Stomach (tissue), 8 donors: Measurements from ENCODE around the gene DNM1. TPM values are rescaled to one million over a fixed set of nuclear protein-coding genes. Genes with fewer than 3 reads are reported as not detected.

Experiments used
- polyA plus RNA-seq, 3 donors: library from polyadenylated mRNA; stranded (reverse); fragments of 200-250 nt; gene quantifications; one replicate each; pipeline ENCODE4 v1.2.3, GENCODE V29; 2013
- small RNA-seq, 4 donors: library from RNA; depleted of rRNA; stranded (forward); fragments of <200 nt; gene quantifications; one replicate each; pipeline ENCODE3, GENCODE V24; 2016
- total RNA-seq, 5 donors: library from RNA; depleted of rRNA; stranded (reverse); fragments of >200 nt; gene quantifications; one replicate each; pipeline versions ENCODE4 v1.1.0 to v1.2.3, GENCODE V29; 2014 to 2016
- donor health status: healthy with polysubstance abuse.
- donor health status: Bipolar disorder and iron deficiency.
- donor health status: healthy.

DNM1 gene
- total and polyA plus RNA-seq, 8 donors: 2.3 to 60.8 (median 20.8) TPM

Small RNA genes lying within 50 kb of the gene (small RNA-seq; reads per million reads assigned to genes)
- gene MIR199B (10.2 to 69.3 (median 22.5) reads per million in 4 donors), gene MIR3154 (0 to 0.31 (median 0.05) reads per million in 4 donors)

Other genes with a start within 250 kb of the DNM1 start
- 100 to 1,000 TPM in 2 of 5 donors, 10 to 100 TPM in 3; 26.3 to 406 (median 83.4) TPM for gene EEIG1, start 222.4 kb upstream of the DNM1 start, total RNA-seq
- gene EEIG1, start 222.4 kb upstream of the DNM1 start, polyA plus RNA-seq: 100 to 1,000 TPM in 1 of 3 donors, 10 to 100 TPM in 2; 24.4 to 118 (median 38.5) TPM
- 10 to 100 TPM in 2 of 5 donors, 1 to 10 TPM in 3; 1.8 to 40.3 (median 6.7) TPM for gene NAIF1, start 136.1 kb upstream of the DNM1 start, total RNA-seq
- gene NAIF1, start 136.1 kb upstream of the DNM1 start, polyA plus RNA-seq: 10 to 100 TPM in 1 of 3 donors, 1 to 10 TPM in 2; 7.0 to 10.3 (median 8.7) TPM
- gene SLC25A25, start 135.1 kb upstream of the DNM1 start, total RNA-seq: 10 to 100 TPM; 12.3 to 37.1 (median 32.6) TPM
- 1 to 10 TPM; 7.9 to 9.2 (median 8.1) TPM for gene SLC25A25, start 135.1 kb upstream of the DNM1 start, polyA plus RNA-seq
- gene PTGES2, start 75.7 kb upstream of the DNM1 start, total RNA-seq: 100 to 1,000 TPM in 3 of 5 donors, 10 to 100 TPM in 2; 47.2 to 570 (median 125) TPM
- 10 to 100 TPM; 50.1 to 69.9 (median 58.3) TPM for gene PTGES2, start 75.7 kb upstream of the DNM1 start, polyA plus RNA-seq
- 100 to 1,000 TPM in 3 of 5 donors, 10 to 100 TPM in 1, not detected in 1; 10.8 to 756 (median 444) TPM for gene LCN2, start 53.9 kb upstream of the DNM1 start, total RNA-seq
- gene LCN2, start 53.9 kb upstream of the DNM1 start, polyA plus RNA-seq: 100 to 1,000 TPM in 2 of 3 donors, 10 to 100 TPM in 1; 33.1 to 922 (median 369) TPM
- 100 to 1,000 TPM in 2 of 5 donors, 10 to 100 TPM in 2, not detected in 1; 17.8 to 193 (median 113) TPM for gene BBLN, start 43.1 kb upstream of the DNM1 start, total RNA-seq
- gene BBLN, start 43.1 kb upstream of the DNM1 start, polyA plus RNA-seq: 100 to 1,000 TPM; 108 to 161 (median 147) TPM
- 100 to 1,000 TPM in 1 of 5 donors, 10 to 100 TPM in 4; 15.2 to 217 (median 62.2) TPM for gene CIZ1, start 11.8 kb upstream of the DNM1 start, total RNA-seq
- gene CIZ1, start 11.8 kb upstream of the DNM1 start, polyA plus RNA-seq: 10 to 100 TPM; 41.0 to 62.7 (median 49.0) TPM
- gene GOLGA2, start 72.6 kb downstream of the DNM1 start, total RNA-seq: 100 to 1,000 TPM in 2 of 5 donors, 10 to 100 TPM in 3; 48.4 to 204 (median 92.7) TPM
- 10 to 100 TPM; 54.3 to 62.3 (median 60.1) TPM for gene GOLGA2, start 72.6 kb downstream of the DNM1 start, polyA plus RNA-seq
- 10 to 100 TPM in 2 of 5 donors, 1 to 10 TPM in 1, not detected in 2; 8.1 to 61.3 (median 13.0) TPM for gene SWI5, start 72.9 kb downstream of the DNM1 start, total RNA-seq
- 10 to 100 TPM; 31.8 to 36.5 (median 34.1) TPM for gene SWI5, start 72.9 kb downstream of the DNM1 start, polyA plus RNA-seq
- 10 to 100 TPM in 2 of 5 donors, 1 to 10 TPM in 3; 4.9 to 15.9 (median 7.6) TPM for gene TRUB2, start 119.1 kb downstream of the DNM1 start, total RNA-seq
- 10 to 100 TPM; 11.9 to 15.6 (median 15.3) TPM for gene TRUB2, start 119.1 kb downstream of the DNM1 start, polyA plus RNA-seq
- 100 to 1,000 TPM in 1 of 5 donors, 10 to 100 TPM in 4; 10.5 to 156 (median 55.9) TPM for gene COQ4, start 119.5 kb downstream of the DNM1 start, total RNA-seq
- gene COQ4, start 119.5 kb downstream of the DNM1 start, polyA plus RNA-seq: 10 to 100 TPM; 56.8 to 92.4 (median 70.5) TPM
- 100 to 1,000 TPM in 1 of 5 donors, 10 to 100 TPM in 3, 1 to 10 TPM in 1; 9.0 to 200 (median 24.1) TPM for gene SLC27A4, start 137.1 kb downstream of the DNM1 start, total RNA-seq
- gene SLC27A4, start 137.1 kb downstream of the DNM1 start, polyA plus RNA-seq: 10 to 100 TPM in 2 of 3 donors, 1 to 10 TPM in 1; 6.0 to 21.4 (median 20.1) TPM
- 10 to 100 TPM in 3 of 5 donors, 1 to 10 TPM in 1, under 1 TPM in 1; 0.58 to 28.3 (median 10.1) TPM for gene URM1, start 168.0 kb downstream of the DNM1 start, total RNA-seq
- 10 to 100 TPM; 41.0 to 59.3 (median 49.7) TPM for gene URM1, start 168.0 kb downstream of the DNM1 start, polyA plus RNA-seq
- gene CERCAM, start 217.5 kb downstream of the DNM1 start, total RNA-seq: 10 to 100 TPM in 4 of 5 donors, 1 to 10 TPM in 1; 5.5 to 22.8 (median 13.9) TPM
- gene CERCAM, start 217.5 kb downstream of the DNM1 start, polyA plus RNA-seq: 10 to 100 TPM in 2 of 3 donors, 1 to 10 TPM in 1; 6.3 to 12.1 (median 10.6) TPM